Naive thymus-derived CD8-positive, alpha-beta T cell (primary cell): ENCODE data around the gene STK32C. TPM values are rescaled to one million over a fixed set of nuclear protein-coding genes. Genes with fewer than 3 reads are reported as not detected.
"Not testable (repeated sequence)": the region's sequence is repeated elsewhere in the genome, so short reads cannot be mapped to it uniquely, and the experiment has no call there.

ENCODE experiments used
- ATAC-seq, 2 donors: fragments of 150-1000 bp; cut with Tn5 transposase in 1 of 2; sonication (Bioruptor Pico), chemical (Tn5 transposase) in 1 of 2; 1 replicate in 1 of 2; 2 replicates in 1 of 2; pipeline ENCODE4 v1.10.0; 2021; ENCODE audit warnings: mild to moderate bottlenecking in 2 of 2, moderate library complexity in 2 of 2
- POLR2A ChIA-PET: fragments of 350-600 bp; sonication (Branson Sonifier 250); formaldehyde crosslinking; loops from one replicate; lab custom pipeline; 2021; ENCODE audit warnings: antibody characterized with exemption; lab: Charles Lee
- DNase-seq, 10 donors: peaks; one replicate each; pipeline versions ENCODE4 v3.0.0 to v3.0.0-alpha.2; 2020 to 2022
- H3K27ac Mint-ChIP-seq, 10 donors: one replicate each; pipeline ENCODE4 v1.8.0; 2020 to 2022; ENCODE audit warnings: mild to moderate bottlenecking in 10 of 10, mixed read lengths in 10 of 10, moderate library complexity in 4 of 10, inconsistent platforms in 1 of 10
- H3K27me3 Mint-ChIP-seq, 5 donors: one replicate each; pipeline ENCODE4 v1.8.0; 2021 to 2022; ENCODE audit warnings: mixed read lengths in 5 of 5
- H3K36me3 Mint-ChIP-seq, 3 donors: one replicate each; pipeline ENCODE4 v1.8.0; 2020 to 2022; ENCODE audit warnings: mixed read lengths in 3 of 3, mild to moderate bottlenecking in 2 of 3, inconsistent platforms in 1 of 3
- H3K4me1 Mint-ChIP-seq, 4 donors: one replicate each; pipeline ENCODE4 v1.8.0; 2021 to 2022; ENCODE audit warnings: mixed read lengths in 4 of 4
- H3K4me3 Mint-ChIP-seq, 10 donors: one replicate each; pipeline ENCODE4 v1.8.0; 2020 to 2022; ENCODE audit warnings: mild to moderate bottlenecking in 10 of 10, mixed read lengths in 10 of 10, moderate library complexity in 6 of 10, inconsistent platforms in 1 of 10
- H3K9me3 Mint-ChIP-seq, 9 donors: one replicate each; pipeline ENCODE4 v1.8.0; 2020 to 2022; ENCODE audit warnings: mixed read lengths in 9 of 9, mild to moderate bottlenecking in 3 of 9, inconsistent platforms in 1 of 9, moderate library complexity in 1 of 9
- polyA plus RNA-seq, 3 donors: library from polyadenylated mRNA; unstranded; fragments of 300-500 nt; fragmentation: Illumina TruSeq; gene quantifications; one replicate each; pipeline ENCODE4 v1.2.3, GENCODE V29; 2021
- total RNA-seq, 8 experiments: library from RNA in 2 of 8; stranded (reverse) in 2 of 8; gene quantifications; one replicate each; pipeline ENCODE4 v1.2.3 and lab custom pipeline; 2021 to 2026

Gene STK32C
- total and polyA plus RNA-seq, 5 experiments from 2014 or later, result 5.5 to 11.2 (median 6.6) TPM

GRCh38 chr10:132166216-132166950 is 141.4 kb downstream of the STK32C start:
- peaks cover 12 to 29% (median 15%) of the 10 kb centered on the region in 4 donors for H3K4me1 Mint-ChIP-seq
- peak in 1 of 10 donors; percentile 28 for DNase-seq
- no peak for ATAC-seq
- H3K9me3 Mint-ChIP-seq, result peaks cover 0 to 6% (median 0%) of the 10 kb centered on the region in 9 donors
- no peaks in the 10 kb centered on the region for H3K36me3 Mint-ChIP-seq
- POLR2A ChIA-PET, result no interaction called here
- no peak overlapping the region for H3K4me3 Mint-ChIP-seq
- H3K27ac Mint-ChIP-seq, result peak overlapping the region in 4 of 10 donors; percentile 0 to 82 (median 38)
- peaks cover 0 to 9% (median 0%) of the 10 kb centered on the region in 5 donors for H3K27me3 Mint-ChIP-seq

GRCh38 chr10:132165416-132165980 is 142.3 kb downstream of the STK32C start:
- POLR2A ChIA-PET, result no interaction called here
- no peaks in the 10 kb centered on the region for H3K36me3 Mint-ChIP-seq
- no peak for ATAC-seq

GRCh38 chr10:132164761-132165278 is 142.9 kb downstream of the STK32C start:
- Mint-ChIP-seq H3K4me3 (no peak overlapping the region), H3K27ac (peak overlapping the region in 2 of 10 donors; percentile 12 to 26), H3K36me3 (no peaks in the 10 kb centered on the region), H3K27me3 (peaks cover 0 to 2% (median 0%) of the 10 kb centered on the region in 5 donors), H3K9me3 (peaks cover 0 to 14% (median 0%) of the 10 kb centered on the region in 9 donors), H3K4me1 (peaks cover 12 to 29% (median 15%) of the 10 kb centered on the region in 4 donors)
- POLR2A ChIA-PET, result no interaction called here
- ATAC-seq, result no peak
- DNase-seq, result no peak

More at GRCh38 chr10:132165416-132165980, 142.3 kb downstream of the STK32C start:
- H3K4me3 Mint-ChIP-seq, result no peak overlapping the region
- peaks cover 0 to 12% (median 0%) of the 10 kb centered on the region in 9 donors for H3K9me3 Mint-ChIP-seq
- peak overlapping the region in 1 of 10 donors; percentile 15 for H3K27ac Mint-ChIP-seq
- DNase-seq, result no peak
- peaks cover 0 to 2% (median 0%) of the 10 kb centered on the region in 5 donors for H3K27me3 Mint-ChIP-seq
- peaks cover 12 to 29% (median 15%) of the 10 kb centered on the region in 4 donors for H3K4me1 Mint-ChIP-seq

- POLR2A ChIA-PET, result no interaction called here
- no peak for ATAC-seq
- Mint-ChIP-seq H3K27me3 (peaks cover 0 to 2% (median 0%) of the 10 kb centered on the region in 5 donors), H3K4me3 (peak overlapping the region in 2 of 10 donors; percentile 11 to 35), H3K36me3 (no peaks in the 10 kb centered on the region), H3K4me1 (peaks cover 12 to 36% (median 20%) of the 10 kb centered on the region in 4 donors), H3K27ac (peak overlapping the region in 7 of 10 donors; percentile 2 to 84 (median 59)), H3K9me3 (peaks cover 0 to 23% (median 0%) of the 10 kb centered on the region in 9 donors)
- DNase-seq, result no peak
Measured at GRCh38 chr10:132163826-132164515, 143.8 kb downstream of the STK32C start.

- Mint-ChIP-seq H3K36me3 (no peaks in the 10 kb centered on the region), H3K27ac (peak overlapping the region in 8 of 10 donors; percentile 2 to 100 (median 77)), H3K4me3 (peak overlapping the region in 3 of 10 donors; percentile 30 to 62 (median 35)), H3K4me1 (peaks cover 12 to 38% (median 22%) of the 10 kb centered on the region in 4 donors), H3K9me3 (peaks cover 0 to 26% (median 0%) of the 10 kb centered on the region in 9 donors), H3K27me3 (peaks cover 0 to 2% (median 0%) of the 10 kb centered on the region in 5 donors)
- ATAC-seq (peak; percentile 21 to 44), DNase-seq (peak in 6 of 10 donors; percentile 22 to 65 (median 43))
- POLR2A ChIA-PET, result no interaction called here
Measured at GRCh38 chr10:132163278-132163765, 144.4 kb downstream of the STK32C start.

GRCh38 chr10:132162590-132163277 is 145.0 kb downstream of the STK32C start:
- POLR2A ChIA-PET, result interaction anchor here (0.6 kb wide), 1 partner anchor 282 kb away, joined by 3 read pairs; no protein-coding TSS in a partner anchor
- Mint-ChIP-seq H3K4me3 (peak overlapping the region in 7 of 10 donors; percentile 65 to 91 (median 74)), H3K9me3 (peaks cover 0 to 30% (median 0%) of the 10 kb centered on the region in 9 donors), H3K27me3 (peaks cover 0 to under 1% (median 0%) of the 10 kb centered on the region in 5 donors), H3K4me1 (peaks cover 14 to 38% (median 26%) of the 10 kb centered on the region in 4 donors), H3K36me3 (no peaks in the 10 kb centered on the region), H3K27ac (peak overlapping the region; percentile 42 to 100 (median 98))
- DNase-seq, result peak in 1 of 10 donors; percentile 62
- no peak for ATAC-seq

- Mint-ChIP-seq H3K27ac (peak overlapping the region; percentile 42 to 100 (median 98)), H3K9me3 (peaks cover 0 to 30% (median 0%) of the 10 kb centered on the region in 9 donors), H3K36me3 (no peaks in the 10 kb centered on the region), H3K4me1 (peaks cover 14 to 38% (median 28%) of the 10 kb centered on the region in 4 donors), H3K4me3 (peak overlapping the region in 9 of 10 donors; percentile 38 to 91 (median 74)), H3K27me3 (no peaks in the 10 kb centered on the region)
- DNase-seq (peak in 7 of 10 donors; percentile 30 to 69 (median 45)), ATAC-seq (peak; percentile 53 to 73)
- POLR2A ChIA-PET, result interaction anchor here (0.6 kb wide), 1 partner anchor 283 kb away, joined by 3 read pairs; no protein-coding TSS in a partner anchor
Measured at GRCh38 chr10:132162021-132162531, 145.7 kb downstream of the STK32C start.

- ATAC-seq, POLR2A ChIA-PET, H3K36me3 Mint-ChIP-seq, H3K27me3 Mint-ChIP-seq: not testable (repeated sequence)
- DNase-seq, result peak in 7 of 10 donors; percentile 28 to 87 (median 59)
- Mint-ChIP-seq H3K4me3 (peak overlapping the region in 3 of 10 donors; percentile 33 to 63 (median 54)), H3K9me3 (peaks cover 0 to 30% (median 0%) of the 10 kb centered on the region in 9 donors), H3K4me1 (peaks cover 13 to 38% (median 28%) of the 10 kb centered on the region in 4 donors), H3K27ac (peak overlapping the region in 8 of 10 donors; percentile 72 to 100 (median 90))
Measured at GRCh38 chr10:132160834-132161622, 146.7 kb downstream of the STK32C start.

- H3K36me3 Mint-ChIP-seq, ATAC-seq, H3K27me3 Mint-ChIP-seq, POLR2A ChIA-PET: not testable (repeated sequence)
- peak in 4 of 10 donors; percentile 8 to 70 (median 45) for DNase-seq
- H3K27ac Mint-ChIP-seq, result peak overlapping the region in 4 of 10 donors; percentile 91 to 98 (median 95)
- H3K4me3 Mint-ChIP-seq, result peak overlapping the region in 1 of 10 donors; percentile 62
- H3K9me3 Mint-ChIP-seq, result peaks cover 0 to 30% (median 0%) of the 10 kb centered on the region in 9 donors
- H3K4me1 Mint-ChIP-seq, result peaks cover 13 to 38% (median 28%) of the 10 kb centered on the region in 4 donors
Measured at GRCh38 chr10:132160231-132160630, 147.5 kb downstream of the STK32C start.
